Measurements from ENCODE around the gene MTMR2.
A peak's percentile ranks its signal among the peaks of the same experiment; 100 is the strongest.

DNA sequence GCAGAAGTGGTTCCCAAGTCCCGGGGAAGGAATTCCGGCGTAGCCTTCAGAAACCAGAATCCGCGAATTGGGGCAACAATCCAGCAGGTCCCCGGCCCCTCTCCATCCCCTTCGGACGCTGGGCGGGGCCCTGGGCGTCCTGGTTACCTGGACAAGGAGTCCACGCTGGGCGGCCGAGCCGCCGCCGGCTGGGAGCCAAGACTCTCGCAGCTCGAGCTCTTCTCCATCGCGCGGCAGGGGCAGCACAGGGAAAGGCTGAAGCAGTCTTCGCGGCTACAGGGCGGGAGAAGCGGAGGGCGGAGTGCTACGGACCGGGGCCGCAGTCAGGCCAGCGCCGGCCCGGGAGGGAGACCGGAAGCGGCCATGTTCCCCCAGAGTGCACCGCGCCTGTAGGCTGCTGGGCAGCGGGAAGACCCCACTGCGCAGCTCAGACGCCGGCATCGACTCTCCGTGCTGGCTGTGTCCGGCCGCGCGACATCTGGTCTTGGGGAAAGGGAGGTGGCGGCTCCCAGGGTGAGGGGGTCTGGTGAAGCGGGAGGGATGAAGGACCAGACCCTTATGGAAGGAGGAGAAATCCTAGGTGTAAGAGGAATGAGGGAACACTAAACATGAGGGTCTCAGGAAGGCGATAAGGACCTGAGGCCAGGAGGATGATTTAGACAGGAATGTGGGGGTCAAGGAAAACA is at the start of gene MTMR2:
- TF ChIP-seq, protein P1, sequence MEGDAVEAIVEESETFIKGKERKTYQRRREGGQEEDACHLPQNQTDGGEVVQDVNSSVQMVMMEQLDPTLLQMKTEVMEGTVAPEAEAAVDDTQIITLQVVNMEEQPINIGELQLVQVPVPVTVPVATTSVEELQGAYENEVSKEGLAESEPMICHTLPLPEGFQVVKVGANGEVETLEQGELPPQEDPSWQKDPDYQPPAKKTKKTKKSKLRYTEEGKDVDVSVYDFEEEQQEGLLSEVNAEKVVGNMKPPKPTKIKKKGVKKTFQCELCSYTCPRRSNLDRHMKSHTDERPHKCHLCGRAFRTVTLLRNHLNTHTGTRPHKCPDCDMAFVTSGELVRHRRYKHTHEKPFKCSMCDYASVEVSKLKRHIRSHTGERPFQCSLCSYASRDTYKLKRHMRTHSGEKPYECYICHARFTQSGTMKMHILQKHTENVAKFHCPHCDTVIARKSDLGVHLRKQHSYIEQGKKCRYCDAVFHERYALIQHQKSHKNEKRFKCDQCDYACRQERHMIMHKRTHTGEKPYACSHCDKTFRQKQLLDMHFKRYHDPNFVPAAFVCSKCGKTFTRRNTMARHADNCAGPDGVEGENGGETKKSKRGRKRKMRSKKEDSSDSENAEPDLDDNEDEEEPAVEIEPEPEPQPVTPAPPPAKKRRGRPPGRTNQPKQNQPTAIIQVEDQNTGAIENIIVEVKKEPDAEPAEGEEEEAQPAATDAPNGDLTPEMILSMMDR (IDR thresholded peaks at IDR 0.05): no peak
- TF ChIP-seq EZH2 (IDR thresholded peaks at IDR 0.05): peak; percentile 47
- TF ChIP-seq EZH2phosphoT487 (IDR thresholded peaks at IDR 0.05): no peak

Measured in neural progenitor cell (in vitro differentiated cells).